ENCODE measurements around the gene PARVA.

DNA sequence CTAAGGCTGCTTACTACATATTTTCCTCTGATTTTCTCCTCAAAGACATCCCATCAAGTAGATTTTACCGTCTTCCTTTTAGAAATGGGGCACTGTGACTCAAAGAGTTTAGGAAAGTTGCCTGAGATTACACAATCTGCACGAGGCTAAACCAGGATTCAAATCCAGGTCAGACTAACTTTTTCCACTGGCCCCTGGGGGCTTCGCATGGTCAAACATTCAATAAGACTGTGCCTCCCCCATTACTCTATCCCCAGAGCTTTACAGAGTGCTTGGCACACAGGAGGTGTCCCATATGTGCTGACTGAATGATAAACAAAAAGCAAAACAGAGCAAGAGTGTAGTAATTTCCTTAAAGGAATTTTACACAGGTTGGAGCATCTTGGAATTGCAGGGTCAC is 178.8 kb downstream of the PARVA start:
- TF ChIP-seq, protein P1, sequence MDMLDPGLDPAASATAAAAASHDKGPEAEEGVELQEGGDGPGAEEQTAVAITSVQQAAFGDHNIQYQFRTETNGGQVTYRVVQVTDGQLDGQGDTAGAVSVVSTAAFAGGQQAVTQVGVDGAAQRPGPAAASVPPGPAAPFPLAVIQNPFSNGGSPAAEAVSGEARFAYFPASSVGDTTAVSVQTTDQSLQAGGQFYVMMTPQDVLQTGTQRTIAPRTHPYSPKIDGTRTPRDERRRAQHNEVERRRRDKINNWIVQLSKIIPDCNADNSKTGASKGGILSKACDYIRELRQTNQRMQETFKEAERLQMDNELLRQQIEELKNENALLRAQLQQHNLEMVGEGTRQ (CRISPR knock-in tag; IDR thresholded peaks at IDR 0.05): no peak
- TF ChIP-seq, protein P2, sequence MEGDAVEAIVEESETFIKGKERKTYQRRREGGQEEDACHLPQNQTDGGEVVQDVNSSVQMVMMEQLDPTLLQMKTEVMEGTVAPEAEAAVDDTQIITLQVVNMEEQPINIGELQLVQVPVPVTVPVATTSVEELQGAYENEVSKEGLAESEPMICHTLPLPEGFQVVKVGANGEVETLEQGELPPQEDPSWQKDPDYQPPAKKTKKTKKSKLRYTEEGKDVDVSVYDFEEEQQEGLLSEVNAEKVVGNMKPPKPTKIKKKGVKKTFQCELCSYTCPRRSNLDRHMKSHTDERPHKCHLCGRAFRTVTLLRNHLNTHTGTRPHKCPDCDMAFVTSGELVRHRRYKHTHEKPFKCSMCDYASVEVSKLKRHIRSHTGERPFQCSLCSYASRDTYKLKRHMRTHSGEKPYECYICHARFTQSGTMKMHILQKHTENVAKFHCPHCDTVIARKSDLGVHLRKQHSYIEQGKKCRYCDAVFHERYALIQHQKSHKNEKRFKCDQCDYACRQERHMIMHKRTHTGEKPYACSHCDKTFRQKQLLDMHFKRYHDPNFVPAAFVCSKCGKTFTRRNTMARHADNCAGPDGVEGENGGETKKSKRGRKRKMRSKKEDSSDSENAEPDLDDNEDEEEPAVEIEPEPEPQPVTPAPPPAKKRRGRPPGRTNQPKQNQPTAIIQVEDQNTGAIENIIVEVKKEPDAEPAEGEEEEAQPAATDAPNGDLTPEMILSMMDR (IDR thresholded peaks at IDR 0.05): no peak
- TF ChIP-seq MYBL2 (CRISPR knock-in tag; IDR thresholded peaks at IDR 0.05) (no peak), ZNF416 (CRISPR knock-in tag; IDR thresholded peaks at IDR 0.05) (no peak), NR3C1 (CRISPR knock-in tag; conservative IDR thresholded peaks at IDR 0.05; ENCODE audit: low read depth) (no peak), FOXP1 (CRISPR knock-in tag; IDR thresholded peaks at IDR 0.05; ENCODE audit: borderline replicate concordance) (no peak)
- TF ChIP-seq, protein P3, sequence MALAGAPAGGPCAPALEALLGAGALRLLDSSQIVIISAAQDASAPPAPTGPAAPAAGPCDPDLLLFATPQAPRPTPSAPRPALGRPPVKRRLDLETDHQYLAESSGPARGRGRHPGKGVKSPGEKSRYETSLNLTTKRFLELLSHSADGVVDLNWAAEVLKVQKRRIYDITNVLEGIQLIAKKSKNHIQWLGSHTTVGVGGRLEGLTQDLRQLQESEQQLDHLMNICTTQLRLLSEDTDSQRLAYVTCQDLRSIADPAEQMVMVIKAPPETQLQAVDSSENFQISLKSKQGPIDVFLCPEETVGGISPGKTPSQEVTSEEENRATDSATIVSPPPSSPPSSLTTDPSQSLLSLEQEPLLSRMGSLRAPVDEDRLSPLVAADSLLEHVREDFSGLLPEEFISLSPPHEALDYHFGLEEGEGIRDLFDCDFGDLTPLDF (CRISPR knock-in tag; IDR thresholded peaks at IDR 0.05): no peak

All from WTC11 (cell line).